ENCODE results near the gene MYO10.

- TF ChIP-seq ZNF274 (IDR thresholded peaks at IDR 0.05; ENCODE audit: low read depth, low read length) (no peak), YY1 (IDR thresholded peaks at IDR 0.05; ENCODE audit: insufficient read depth, insufficient read length) (no peak), SUZ12 (IDR thresholded peaks at IDR 0.05; ENCODE audit: extremely low read depth, insufficient read depth, insufficient read length) (no peak)
These were observed 8.5 kb downstream of the MYO10 start for GRCh38 chr5:16927613-16928012.
